Measurements from ENCODE around the gene OPHN1. TPM values are rescaled to one million over a fixed set of nuclear protein-coding genes. Genes with fewer than 3 reads are reported as not detected.

The OPHN1 gene
- total and polyA plus RNA-seq, 2 experiments from 2014 or later = 2.2 to 3.8 TPM

DNA sequence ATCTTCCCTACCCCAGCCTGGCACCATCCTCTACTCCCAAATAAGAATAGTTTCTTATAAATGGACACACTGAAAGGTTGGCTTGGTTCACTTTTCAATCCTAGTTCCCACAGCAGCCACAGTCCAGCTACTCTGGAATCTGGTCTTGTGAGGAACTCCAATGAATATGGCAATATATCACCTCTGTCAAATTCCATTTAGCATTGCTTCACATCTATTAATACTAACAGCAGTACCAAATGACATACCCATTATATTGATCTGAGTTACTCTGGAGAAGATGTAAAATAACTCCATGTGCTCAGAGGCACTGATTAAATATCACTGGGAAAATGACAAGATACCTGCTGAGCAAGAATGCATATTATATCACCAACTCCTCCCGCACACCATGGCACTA, 8.6 kb downstream of the OPHN1 start:
- Histone ChIP-seq H3F3A (replicated peaks; ENCODE audit: low read depth) (no peaks in the 10 kb centered on the region), H3K4me2 (no peak overlapping the region)
- no peak overlapping the region for H3K27ac Mint-ChIP-seq

DNA sequence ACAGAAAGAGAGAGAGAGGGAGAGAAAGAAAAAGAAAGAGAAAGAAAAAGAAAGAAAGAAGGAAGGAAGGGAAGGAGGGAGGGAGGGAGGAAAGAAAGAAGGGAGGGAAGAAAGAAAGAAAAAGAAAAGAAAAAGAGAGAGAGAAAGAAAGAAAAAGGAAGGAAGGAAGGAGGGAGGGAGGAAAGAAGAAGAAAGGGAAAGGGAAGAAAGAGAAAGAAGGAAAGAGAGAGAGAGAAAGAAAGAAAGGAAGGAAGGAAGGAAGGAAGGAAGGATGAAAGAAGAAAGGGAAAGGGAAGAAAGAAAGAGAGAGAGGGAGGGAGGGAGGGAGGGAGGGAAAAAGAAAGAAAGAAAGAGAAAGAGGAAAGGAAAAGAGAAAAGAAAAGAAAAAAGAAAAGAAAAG, 10.8 kb downstream of the OPHN1 start:
- no peak overlapping the region for H2AFZ ChIP-seq
- ATAC-seq (no peak), DNase-seq (ENCODE audit: low spot score) (no peak)
- H3K36me3 ChIP-seq (ENCODE audit: insufficient read depth) = no peaks in the 10 kb centered on the region
- no peak overlapping the region for H3K27ac Mint-ChIP-seq
- no peaks in the 10 kb centered on the region for H3K4me1 ChIP-seq (ENCODE audit: insufficient read depth)
- H3K9me2 ChIP-seq (ENCODE audit: insufficient read depth) = no peaks in the 10 kb centered on the region
- H3K79me2 ChIP-seq (replicated peaks; ENCODE audit: insufficient read depth) = no peaks in the 10 kb centered on the region
- no peaks in the 10 kb centered on the region for H3F3A ChIP-seq (replicated peaks; ENCODE audit: low read depth)
- H3K36me3 Mint-ChIP-seq (ENCODE audit: low read depth) = no peaks in the 10 kb centered on the region
- no peaks in the 10 kb centered on the region for H3K27me3 Mint-ChIP-seq (ENCODE audit: insufficient read depth, low read depth, poor library complexity)
- no peaks in the 10 kb centered on the region for H3K9me3 Mint-ChIP-seq
- H3K4me1 Mint-ChIP-seq = peaks cover 7% of the 10 kb centered on the region; the same call in 2 of the 3 replicates
- H3K4me3 ChIP-seq = no peak overlapping the region
- no peak overlapping the region for H3K4me2 ChIP-seq
- H3K27me3 ChIP-seq (ENCODE audit: insufficient read depth) = no peaks in the 10 kb centered on the region
- H3K4me3 Mint-ChIP-seq = no peak overlapping the region
- no peaks in the 10 kb centered on the region for H4K20me1 ChIP-seq (replicated peaks; ENCODE audit: insufficient read depth)
- no peak overlapping the region for H3K27ac ChIP-seq (ENCODE audit: low read depth)
- TF ChIP-seq CREB1 (CRISPR knock-in tag; IDR thresholded peaks at IDR 0.05; ENCODE audit: low read depth) (no peak), EZH2 (IDR thresholded peaks at IDR 0.05; ENCODE audit: low read depth, unreplicated experiment) (no peak), POLR2AphosphoS5 (IDR thresholded peaks at IDR 0.05; ENCODE audit: low read depth) (no peak), ZNF331 (CRISPR knock-in tag; IDR thresholded peaks at IDR 0.05; ENCODE audit: low read depth) (no peak), EZH2phosphoT487 (IDR thresholded peaks at IDR 0.05; ENCODE audit: unreplicated experiment) (no peak), STAT1 (IDR thresholded peaks at IDR 0.05; ENCODE audit: unreplicated experiment) (no peak), JUNB (IDR thresholded peaks at IDR 0.05; ENCODE audit: unreplicated experiment) (no peak), ZNF114 (CRISPR knock-in tag; IDR thresholded peaks at IDR 0.05) (no peak)
- TF ChIP-seq, protein P1, sequence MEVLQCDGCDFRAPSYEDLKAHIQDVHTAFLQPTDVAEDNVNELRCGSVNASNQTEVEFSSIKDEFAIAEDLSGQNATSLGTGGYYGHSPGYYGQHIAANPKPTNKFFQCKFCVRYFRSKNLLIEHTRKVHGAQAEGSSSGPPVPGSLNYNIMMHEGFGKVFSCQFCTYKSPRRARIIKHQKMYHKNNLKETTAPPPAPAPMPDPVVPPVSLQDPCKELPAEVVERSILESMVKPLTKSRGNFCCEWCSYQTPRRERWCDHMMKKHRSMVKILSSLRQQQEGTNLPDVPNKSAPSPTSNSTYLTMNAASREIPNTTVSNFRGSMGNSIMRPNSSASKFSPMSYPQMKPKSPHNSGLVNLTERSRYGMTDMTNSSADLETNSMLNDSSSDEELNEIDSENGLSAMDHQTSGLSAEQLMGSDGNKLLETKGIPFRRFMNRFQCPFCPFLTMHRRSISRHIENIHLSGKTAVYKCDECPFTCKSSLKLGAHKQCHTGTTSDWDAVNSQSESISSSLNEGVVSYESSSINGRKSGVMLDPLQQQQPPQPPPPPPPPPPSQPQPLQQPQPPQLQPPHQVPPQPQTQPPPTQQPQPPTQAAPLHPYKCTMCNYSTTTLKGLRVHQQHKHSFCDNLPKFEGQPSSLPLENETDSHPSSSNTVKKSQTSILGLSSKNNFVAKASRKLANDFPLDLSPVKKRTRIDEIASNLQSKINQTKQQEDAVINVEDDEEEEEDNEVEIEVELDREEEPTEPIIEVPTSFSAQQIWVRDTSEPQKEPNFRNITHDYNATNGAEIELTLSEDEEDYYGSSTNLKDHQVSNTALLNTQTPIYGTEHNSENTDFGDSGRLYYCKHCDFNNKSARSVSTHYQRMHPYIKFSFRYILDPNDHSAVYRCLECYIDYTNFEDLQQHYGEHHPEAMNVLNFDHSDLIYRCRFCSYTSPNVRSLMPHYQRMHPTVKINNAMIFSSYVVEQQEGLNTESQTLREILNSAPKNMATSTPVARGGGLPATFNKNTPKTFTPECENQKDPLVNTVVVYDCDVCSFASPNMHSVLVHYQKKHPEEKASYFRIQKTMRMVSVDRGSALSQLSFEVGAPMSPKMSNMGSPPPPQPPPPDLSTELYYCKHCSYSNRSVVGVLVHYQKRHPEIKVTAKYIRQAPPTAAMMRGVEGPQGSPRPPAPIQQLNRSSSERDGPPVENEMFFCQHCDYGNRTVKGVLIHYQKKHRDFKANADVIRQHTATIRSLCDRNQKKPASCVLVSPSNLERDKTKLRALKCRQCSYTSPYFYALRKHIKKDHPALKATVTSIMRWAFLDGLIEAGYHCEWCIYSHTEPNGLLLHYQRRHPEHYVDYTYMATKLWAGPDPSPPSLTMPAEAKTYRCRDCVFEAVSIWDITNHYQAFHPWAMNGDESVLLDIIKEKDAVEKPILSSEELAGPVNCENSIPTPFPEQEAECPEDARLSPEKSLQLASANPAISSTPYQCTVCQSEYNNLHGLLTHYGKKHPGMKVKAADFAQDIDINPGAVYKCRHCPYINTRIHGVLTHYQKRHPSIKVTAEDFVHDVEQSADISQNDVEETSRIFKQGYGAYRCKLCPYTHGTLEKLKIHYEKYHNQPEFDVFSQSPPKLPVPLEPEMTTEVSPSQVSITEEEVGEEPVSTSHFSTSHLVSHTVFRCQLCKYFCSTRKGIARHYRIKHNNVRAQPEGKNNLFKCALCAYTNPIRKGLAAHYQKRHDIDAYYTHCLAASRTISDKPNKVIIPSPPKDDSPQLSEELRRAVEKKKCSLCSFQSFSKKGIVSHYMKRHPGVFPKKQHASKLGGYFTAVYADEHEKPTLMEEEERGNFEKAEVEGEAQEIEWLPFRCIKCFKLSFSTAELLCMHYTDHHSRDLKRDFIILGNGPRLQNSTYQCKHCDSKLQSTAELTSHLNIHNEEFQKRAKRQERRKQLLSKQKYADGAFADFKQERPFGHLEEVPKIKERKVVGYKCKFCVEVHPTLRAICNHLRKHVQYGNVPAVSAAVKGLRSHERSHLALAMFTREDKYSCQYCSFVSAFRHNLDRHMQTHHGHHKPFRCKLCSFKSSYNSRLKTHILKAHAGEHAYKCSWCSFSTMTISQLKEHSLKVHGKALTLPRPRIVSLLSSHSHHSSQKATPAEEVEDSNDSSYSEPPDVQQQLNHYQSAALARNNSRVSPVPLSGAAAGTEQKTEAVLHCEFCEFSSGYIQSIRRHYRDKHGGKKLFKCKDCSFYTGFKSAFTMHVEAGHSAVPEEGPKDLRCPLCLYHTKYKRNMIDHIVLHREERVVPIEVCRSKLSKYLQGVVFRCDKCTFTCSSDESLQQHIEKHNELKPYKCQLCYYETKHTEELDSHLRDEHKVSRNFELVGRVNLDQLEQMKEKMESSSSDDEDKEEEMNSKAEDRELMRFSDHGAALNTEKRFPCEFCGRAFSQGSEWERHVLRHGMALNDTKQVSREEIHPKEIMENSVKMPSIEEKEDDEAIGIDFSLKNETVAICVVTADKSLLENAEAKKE (CRISPR knock-in tag; IDR thresholded peaks at IDR 0.05) = no peak
- TF ChIP-seq, protein P2, sequence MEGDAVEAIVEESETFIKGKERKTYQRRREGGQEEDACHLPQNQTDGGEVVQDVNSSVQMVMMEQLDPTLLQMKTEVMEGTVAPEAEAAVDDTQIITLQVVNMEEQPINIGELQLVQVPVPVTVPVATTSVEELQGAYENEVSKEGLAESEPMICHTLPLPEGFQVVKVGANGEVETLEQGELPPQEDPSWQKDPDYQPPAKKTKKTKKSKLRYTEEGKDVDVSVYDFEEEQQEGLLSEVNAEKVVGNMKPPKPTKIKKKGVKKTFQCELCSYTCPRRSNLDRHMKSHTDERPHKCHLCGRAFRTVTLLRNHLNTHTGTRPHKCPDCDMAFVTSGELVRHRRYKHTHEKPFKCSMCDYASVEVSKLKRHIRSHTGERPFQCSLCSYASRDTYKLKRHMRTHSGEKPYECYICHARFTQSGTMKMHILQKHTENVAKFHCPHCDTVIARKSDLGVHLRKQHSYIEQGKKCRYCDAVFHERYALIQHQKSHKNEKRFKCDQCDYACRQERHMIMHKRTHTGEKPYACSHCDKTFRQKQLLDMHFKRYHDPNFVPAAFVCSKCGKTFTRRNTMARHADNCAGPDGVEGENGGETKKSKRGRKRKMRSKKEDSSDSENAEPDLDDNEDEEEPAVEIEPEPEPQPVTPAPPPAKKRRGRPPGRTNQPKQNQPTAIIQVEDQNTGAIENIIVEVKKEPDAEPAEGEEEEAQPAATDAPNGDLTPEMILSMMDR (conservative IDR thresholded peaks at IDR 0.05; ENCODE audit: low read depth in 2 of 2) = no peak
- TF ChIP-seq, protein P3, sequence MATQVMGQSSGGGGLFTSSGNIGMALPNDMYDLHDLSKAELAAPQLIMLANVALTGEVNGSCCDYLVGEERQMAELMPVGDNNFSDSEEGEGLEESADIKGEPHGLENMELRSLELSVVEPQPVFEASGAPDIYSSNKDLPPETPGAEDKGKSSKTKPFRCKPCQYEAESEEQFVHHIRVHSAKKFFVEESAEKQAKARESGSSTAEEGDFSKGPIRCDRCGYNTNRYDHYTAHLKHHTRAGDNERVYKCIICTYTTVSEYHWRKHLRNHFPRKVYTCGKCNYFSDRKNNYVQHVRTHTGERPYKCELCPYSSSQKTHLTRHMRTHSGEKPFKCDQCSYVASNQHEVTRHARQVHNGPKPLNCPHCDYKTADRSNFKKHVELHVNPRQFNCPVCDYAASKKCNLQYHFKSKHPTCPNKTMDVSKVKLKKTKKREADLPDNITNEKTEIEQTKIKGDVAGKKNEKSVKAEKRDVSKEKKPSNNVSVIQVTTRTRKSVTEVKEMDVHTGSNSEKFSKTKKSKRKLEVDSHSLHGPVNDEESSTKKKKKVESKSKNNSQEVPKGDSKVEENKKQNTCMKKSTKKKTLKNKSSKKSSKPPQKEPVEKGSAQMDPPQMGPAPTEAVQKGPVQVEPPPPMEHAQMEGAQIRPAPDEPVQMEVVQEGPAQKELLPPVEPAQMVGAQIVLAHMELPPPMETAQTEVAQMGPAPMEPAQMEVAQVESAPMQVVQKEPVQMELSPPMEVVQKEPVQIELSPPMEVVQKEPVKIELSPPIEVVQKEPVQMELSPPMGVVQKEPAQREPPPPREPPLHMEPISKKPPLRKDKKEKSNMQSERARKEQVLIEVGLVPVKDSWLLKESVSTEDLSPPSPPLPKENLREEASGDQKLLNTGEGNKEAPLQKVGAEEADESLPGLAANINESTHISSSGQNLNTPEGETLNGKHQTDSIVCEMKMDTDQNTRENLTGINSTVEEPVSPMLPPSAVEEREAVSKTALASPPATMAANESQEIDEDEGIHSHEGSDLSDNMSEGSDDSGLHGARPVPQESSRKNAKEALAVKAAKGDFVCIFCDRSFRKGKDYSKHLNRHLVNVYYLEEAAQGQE (IDR thresholded peaks at IDR 0.05; ENCODE audit: unreplicated experiment) = no peak

More for the DNA sequence above, 8.6 kb downstream of the OPHN1 start:
- no peaks in the 10 kb centered on the region for H3K27me3 ChIP-seq (ENCODE audit: insufficient read depth)
- H2AFZ ChIP-seq = no peak overlapping the region
- DNase-seq (ENCODE audit: low spot score) (no peak), ATAC-seq (no peak)
- H4K20me1 ChIP-seq (replicated peaks; ENCODE audit: insufficient read depth) = no peaks in the 10 kb centered on the region
- H3K36me3 Mint-ChIP-seq (ENCODE audit: low read depth) = peaks cover 4% of the 10 kb centered on the region; the same call in 1 of the 3 replicates
- no peaks in the 10 kb centered on the region for H3K9me2 ChIP-seq (ENCODE audit: insufficient read depth)
- peaks cover 1% of the 10 kb centered on the region for H3K27me3 Mint-ChIP-seq (ENCODE audit: insufficient read depth, low read depth, poor library complexity)
- no peaks in the 10 kb centered on the region for H3K79me2 ChIP-seq (replicated peaks; ENCODE audit: insufficient read depth)
- no peak overlapping the region for H3K4me3 Mint-ChIP-seq
- no peaks in the 10 kb centered on the region for H3K4me1 ChIP-seq (ENCODE audit: insufficient read depth)
- H3K36me3 ChIP-seq (ENCODE audit: insufficient read depth) = no peaks in the 10 kb centered on the region
- no peaks in the 10 kb centered on the region for H3K9me3 Mint-ChIP-seq
- no peak overlapping the region for H3K27ac ChIP-seq (ENCODE audit: low read depth)
- TF ChIP-seq POLR2AphosphoS5 (IDR thresholded peaks at IDR 0.05; ENCODE audit: low read depth) = no peak
- TF ChIP-seq ZNF114 (CRISPR knock-in tag; IDR thresholded peaks at IDR 0.05) = no peak
- no peak for TF ChIP-seq EZH2 (IDR thresholded peaks at IDR 0.05; ENCODE audit: low read depth, unreplicated experiment)
- no peak overlapping the region for H3K4me3 ChIP-seq
- H3K4me1 Mint-ChIP-seq = peaks cover 3% of the 10 kb centered on the region; the same call in 1 of the 3 replicates
